Measurements from ENCODE around the gene CAPN12.

The CAPN12 gene

GRCh38 chr19:38723606-38723965 lies 20.7 kb downstream of the CAPN12 start:
- no peak overlapping the region for H3K27ac ChIP-seq
- no peak for TF ChIP-seq CTCF (IDR thresholded peaks at IDR 0.05; ENCODE audit: low read depth, low read length)
- H3K4me3 ChIP-seq (ENCODE audit: low read depth, low read length): no peak overlapping the region
- no peaks in the 10 kb centered on the region for H3K27me3 ChIP-seq (ENCODE audit: insufficient read depth, low read depth, severe bottlenecking)
- no peaks in the 10 kb centered on the region for H3K9me3 ChIP-seq (ENCODE audit: severe bottlenecking)
- no peak for DNase-seq
- peaks cover 97% of the 10 kb centered on the region for H3K36me3 ChIP-seq

GRCh38 chr19:38722947-38723605 lies 21.2 kb downstream of the CAPN12 start:
- Histone ChIP-seq H3K4me3 (ENCODE audit: low read depth, low read length) (no peak overlapping the region), H3K27ac (no peak overlapping the region), H3K27me3 (ENCODE audit: insufficient read depth, low read depth, severe bottlenecking) (no peaks in the 10 kb centered on the region), H3K9me3 (ENCODE audit: severe bottlenecking) (no peaks in the 10 kb centered on the region), H3K36me3 (peaks cover 99% of the 10 kb centered on the region)
- no peak for TF ChIP-seq CTCF (IDR thresholded peaks at IDR 0.05; ENCODE audit: low read depth, low read length)
- no peak for DNase-seq

- no peak overlapping the region for H3K4me3 ChIP-seq (ENCODE audit: low read depth, low read length)
- DNase-seq: no peak
- H3K9me3 ChIP-seq (ENCODE audit: severe bottlenecking): no peaks in the 10 kb centered on the region
- no peak for TF ChIP-seq CTCF (IDR thresholded peaks at IDR 0.05; ENCODE audit: low read depth, low read length)
- H3K27me3 ChIP-seq (ENCODE audit: insufficient read depth, low read depth, severe bottlenecking): no peaks in the 10 kb centered on the region
- no peak overlapping the region for H3K27ac ChIP-seq
- peaks cover 99% of the 10 kb centered on the region for H3K36me3 ChIP-seq
Measured at GRCh38 chr19:38721979-38722773, 22.1 kb downstream of the CAPN12 start.

GRCh38 chr19:38721496-38721895 lies 22.8 kb downstream of the CAPN12 start:
- no peaks in the 10 kb centered on the region for H3K9me3 ChIP-seq (ENCODE audit: severe bottlenecking)
- DNase-seq: no peak
- H3K27ac ChIP-seq: no peak overlapping the region
- peaks cover 99% of the 10 kb centered on the region for H3K36me3 ChIP-seq
- no peak for TF ChIP-seq CTCF (IDR thresholded peaks at IDR 0.05; ENCODE audit: low read depth, low read length)
- no peaks in the 10 kb centered on the region for H3K27me3 ChIP-seq (ENCODE audit: insufficient read depth, low read depth, severe bottlenecking)
- no peak overlapping the region for H3K4me3 ChIP-seq (ENCODE audit: low read depth, low read length)

GRCh38 chr19:38720559-38721236 lies 23.6 kb downstream of the CAPN12 start:
- peaks cover 99% of the 10 kb centered on the region for H3K36me3 ChIP-seq
- no peaks in the 10 kb centered on the region for H3K27me3 ChIP-seq (ENCODE audit: insufficient read depth, low read depth, severe bottlenecking)
- H3K27ac ChIP-seq: no peak overlapping the region
- H3K9me3 ChIP-seq (ENCODE audit: severe bottlenecking): no peaks in the 10 kb centered on the region
- no peak for TF ChIP-seq CTCF (IDR thresholded peaks at IDR 0.05; ENCODE audit: low read depth, low read length)
- DNase-seq: no peak
- H3K4me3 ChIP-seq (ENCODE audit: low read depth, low read length): no peak overlapping the region

Measured in WERI-Rb-1 (cell line).